Hippocampal formation (tissue), 2 donors: ENCODE results near the gene CCT5.
"Not testable (repeated sequence)": the region's sequence is repeated elsewhere in the genome, so short reads cannot be mapped to it uniquely, and the experiment has no call there.

Experiments
- DNase-seq, 2 donors: peaks; one replicate each; lab custom pipeline; 2025; lab: John Stamatoyannopoulos, UW

CCT5 gene

GRCh38 chr5:10246761-10247160 is 3.3 kb upstream of the CCT5 start:
- no peak for DNase-seq

GRCh38 chr5:10247217-10247616 is 2.9 kb upstream of the CCT5 start:
- DNase-seq: not testable (repeated sequence)

- no peak for DNase-seq
Observed at GRCh38 chr5:10248378-10249260, 1.5 kb upstream of the CCT5 start.

GRCh38 chr5:10250806-10251276 is 761 bp downstream of the CCT5 start:
- no peak for DNase-seq

GRCh38 chr5:10251405-10251804 is 1.3 kb downstream of the CCT5 start:
- DNase-seq: no peak

- DNase-seq: no peak
Observed at GRCh38 chr5:10253390-10253789, 3.3 kb downstream of the CCT5 start.

GRCh38 chr5:10254686-10255085 is 4.6 kb downstream of the CCT5 start:
- DNase-seq: no peak

GRCh38 chr5:10257870-10258269 is 7.8 kb downstream of the CCT5 start:
- no peak for DNase-seq

- no peak for DNase-seq
Observed at GRCh38 chr5:10259899-10260298, 9.8 kb downstream of the CCT5 start.

GRCh38 chr5:10261065-10261464 is 11.0 kb downstream of the CCT5 start:
- DNase-seq: no peak

GRCh38 chr5:10262121-10262774 is 12.2 kb downstream of the CCT5 start:
- no peak for DNase-seq

GRCh38 chr5:10262995-10263394 is 12.9 kb downstream of the CCT5 start:
- no peak for DNase-seq

GRCh38 chr5:10264604-10265003 is 14.5 kb downstream of the CCT5 start:
- DNase-seq: no peak

GRCh38 chr5:10265245-10266109 is 15.4 kb downstream of the CCT5 start:
- no peak for DNase-seq

GRCh38 chr5:10266137-10266536 is 16.1 kb downstream of the CCT5 start:
- no peak for DNase-seq

- no peak for DNase-seq
Observed at GRCh38 chr5:10266839-10267238, 16.8 kb downstream of the CCT5 start.

- no peak for DNase-seq
Observed at GRCh38 chr5:10268100-10268499, 18.0 kb downstream of the CCT5 start.

- no peak for DNase-seq
Observed at GRCh38 chr5:10272053-10272874, 22.2 kb downstream of the CCT5 start.

GRCh38 chr5:10272875-10273209 is 22.8 kb downstream of the CCT5 start:
- not testable (repeated sequence) for DNase-seq

- no peak for DNase-seq
Observed at GRCh38 chr5:10275460-10275859, 25.4 kb downstream of the CCT5 start.

GRCh38 chr5:10275991-10276390 is 25.9 kb downstream of the CCT5 start:
- DNase-seq: no peak

- no peak for DNase-seq
Observed at GRCh38 chr5:10276691-10277090, 26.6 kb downstream of the CCT5 start.
